ENCODE measurements around the gene ADRA1B. TPM values are rescaled to one million over a fixed set of nuclear protein-coding genes. Genes with fewer than 3 reads are reported as not detected.

The ADRA1B gene
- total RNA-seq, 1 experiment from 2014 or later = 0.80 TPM

- no peak for DNase-seq (ENCODE audit: low read depth)
Observed at GRCh38 chr5:159901772-159902171, 14.5 kb upstream of the ADRA1B start.

GRCh38 chr5:159902444-159903121 is 13.7 kb upstream of the ADRA1B start:
- DNase-seq (ENCODE audit: low read depth) = peak; percentile 90

- DNase-seq (ENCODE audit: low read depth) = peak; percentile 23
Observed at GRCh38 chr5:159903131-159903530, 13.2 kb upstream of the ADRA1B start.

- DNase-seq (ENCODE audit: low read depth) = no peak
Observed at GRCh38 chr5:159904874-159905273, 11.4 kb upstream of the ADRA1B start.

- DNase-seq (ENCODE audit: low read depth) = peak; percentile 97
Observed at GRCh38 chr5:159905496-159905895, 10.8 kb upstream of the ADRA1B start.

- no peak for DNase-seq (ENCODE audit: low read depth)
Observed at GRCh38 chr5:159906463-159906862, 9.8 kb upstream of the ADRA1B start.

- no peak for DNase-seq (ENCODE audit: low read depth)
Observed at GRCh38 chr5:159906943-159907342, 9.3 kb upstream of the ADRA1B start.

- peak; percentile 67 for DNase-seq (ENCODE audit: low read depth)
Observed at GRCh38 chr5:159907689-159908590, 8.3 kb upstream of the ADRA1B start.

- DNase-seq (ENCODE audit: low read depth) = peak; percentile 78
Observed at GRCh38 chr5:159908591-159908940, 7.7 kb upstream of the ADRA1B start.

GRCh38 chr5:159909126-159909525 is 7.2 kb upstream of the ADRA1B start:
- no peak for DNase-seq (ENCODE audit: low read depth)

GRCh38 chr5:159910207-159910842 is 6.0 kb upstream of the ADRA1B start:
- DNase-seq (ENCODE audit: low read depth) = no peak

GRCh38 chr5:159910843-159911229 is 5.4 kb upstream of the ADRA1B start:
- no peak for DNase-seq (ENCODE audit: low read depth)

- DNase-seq (ENCODE audit: low read depth) = no peak
Observed at GRCh38 chr5:159911349-159911748, 4.9 kb upstream of the ADRA1B start.

- DNase-seq (ENCODE audit: low read depth) = peak; percentile 39
Observed at GRCh38 chr5:159912033-159912800, 4.1 kb upstream of the ADRA1B start.

- DNase-seq (ENCODE audit: low read depth) = peak; percentile 51
Observed at GRCh38 chr5:159913048-159913447, 3.2 kb upstream of the ADRA1B start.

- DNase-seq (ENCODE audit: low read depth) = no peak
Observed at GRCh38 chr5:159913501-159913900, 2.8 kb upstream of the ADRA1B start.

- no peak for DNase-seq (ENCODE audit: low read depth)
Observed at GRCh38 chr5:159916841-159917761, 819 bp downstream of the ADRA1B start.

GRCh38 chr5:159917994-159918393 is 1.7 kb downstream of the ADRA1B start:
- no peak for DNase-seq (ENCODE audit: low read depth)

- DNase-seq (ENCODE audit: low read depth) = no peak
Observed at GRCh38 chr5:159921721-159922120, 5.4 kb downstream of the ADRA1B start.

- DNase-seq (ENCODE audit: low read depth) = no peak
Observed at GRCh38 chr5:159923008-159923407, 6.7 kb downstream of the ADRA1B start.
